Prostate gland (tissue), 2 donors: ENCODE measurements around the gene GAP43.

Source experiments
- CTCF ChIP-seq, 4 experiments: fragments of 200-600 bp in 2 of 4; fragments of 450-650 bp in 2 of 4; sonication (generic) in 2 of 4; IDR thresholded peaks; 1 replicate in 3 of 4; 2 replicates in 1 of 4; pipeline ENCODE4 v1.5.1; 2016 to 2019; ENCODE audit warnings: antibody characterized with exemption in 4 of 4, mild to moderate bottlenecking in 2 of 4, moderate library complexity in 2 of 4
- POLR2A ChIP-seq: fragments of 450-650 bp; IDR thresholded peaks from one replicate; pipeline ENCODE4 v1.6.1; 2016; ENCODE audit warnings: antibody characterized with exemption, mild to moderate bottlenecking
- POLR2AphosphoS5 ChIP-seq: sonication (generic); formaldehyde crosslinking; IDR thresholded peaks from one replicate; pipeline ENCODE4 v1.6.1; 2017; ENCODE audit warnings: antibody characterized with exemption

GRCh38 chr3:115663414-115663813 lies 40.1 kb downstream of the GAP43 start:
- TF ChIP-seq POLR2A (no peak), CTCF (IDR thresholded peaks at IDR 0.05) (no peak), POLR2AphosphoS5 (no peak)
